Measurements from ENCODE around the gene CDH13.
A peak's percentile ranks its signal among the peaks of the same experiment; 100 is the strongest.

Gene CDH13

DNA sequence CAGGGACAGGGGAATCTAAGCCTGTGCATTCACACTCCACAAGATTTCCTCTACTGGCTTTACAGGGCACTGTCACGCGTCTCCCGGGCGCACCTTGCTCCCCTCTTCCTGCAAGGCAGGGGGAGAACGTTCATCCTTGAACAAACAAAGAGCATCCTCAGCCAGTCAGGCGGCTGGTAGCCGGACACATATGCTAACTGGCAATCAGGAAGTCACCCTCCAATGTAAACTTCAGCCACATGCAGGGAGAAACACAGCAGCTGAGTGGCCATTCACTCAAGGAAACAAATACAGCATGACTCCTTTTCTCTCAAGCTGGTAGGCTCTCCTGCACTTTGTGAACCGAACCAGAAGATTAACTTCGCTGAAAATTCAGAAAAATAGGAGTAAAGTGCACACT lies 1170.2 kb downstream of the CDH13 start:
- no peak for DNase-seq

DNA sequence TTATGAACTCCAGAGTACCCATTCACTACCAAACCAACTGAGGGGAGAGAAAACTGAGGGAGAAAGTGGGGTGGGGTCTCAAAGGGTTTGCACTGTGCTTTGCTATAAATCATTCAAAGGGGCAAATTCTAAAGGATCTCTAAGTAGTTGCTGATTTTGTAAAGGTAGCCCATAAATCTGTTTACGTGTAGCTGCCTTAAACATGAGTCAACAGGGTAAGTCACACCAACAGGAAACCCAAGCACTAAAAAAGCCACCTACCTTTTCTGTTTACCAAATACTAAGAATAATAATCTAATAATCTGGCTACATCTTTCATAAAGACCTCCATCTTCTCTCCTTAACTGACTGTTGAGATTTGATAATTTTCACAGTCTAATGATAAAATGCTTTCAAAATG lies 1172.6 kb downstream of the CDH13 start:
- no peak for DNase-seq

DNA sequence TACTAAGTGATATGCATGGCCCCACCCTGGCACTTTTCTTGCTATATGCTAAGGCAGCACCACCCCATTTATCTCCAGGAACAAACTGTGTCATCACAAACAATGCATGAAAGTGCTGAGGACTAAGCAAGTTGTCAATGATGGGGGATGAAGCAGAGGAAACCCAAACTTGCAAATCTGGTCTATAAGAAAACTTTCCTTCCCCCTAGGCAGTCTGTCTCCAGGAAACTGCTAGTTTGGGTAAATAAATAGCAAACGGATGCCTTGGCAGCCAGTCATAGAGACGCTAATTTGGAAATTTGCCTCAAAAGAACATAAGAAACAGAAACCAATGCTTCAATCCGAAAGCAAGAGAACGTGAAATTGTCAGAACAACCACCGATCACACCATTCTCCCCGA lies 1175.4 kb downstream of the CDH13 start:
- DNase-seq = peak in 1 of 2 donors; percentile 11

GRCh38 chr16:83802554-83803205 lies 1175.9 kb downstream of the CDH13 start:
- no peak for DNase-seq

DNA sequence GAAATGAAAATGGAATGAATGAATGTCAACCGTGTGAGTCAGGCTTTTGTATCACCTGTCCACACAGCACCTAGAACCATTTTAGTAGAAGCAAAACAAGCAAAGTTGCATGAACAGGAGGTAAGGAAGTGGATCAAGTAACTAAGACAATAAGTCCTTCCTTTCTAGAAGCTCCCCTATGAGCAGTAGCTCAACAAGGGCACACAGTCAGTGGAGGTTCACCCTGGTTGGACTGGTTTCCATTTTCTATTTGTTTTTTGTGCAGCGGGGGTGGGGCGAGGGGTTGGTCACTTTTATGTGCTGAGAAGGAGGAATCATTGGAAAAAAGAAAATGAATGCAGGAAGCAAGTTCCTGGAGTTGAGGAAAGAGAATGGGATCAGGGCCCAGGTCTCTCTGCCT lies 1177.0 kb downstream of the CDH13 start:
- no peak for DNase-seq

- DNase-seq = no peak
These were observed 1177.6 kb downstream of the CDH13 start for GRCh38 chr16:83804366-83804765.

GRCh38 chr16:83806036-83806435 lies 1179.3 kb downstream of the CDH13 start:
- no peak for DNase-seq

DNA sequence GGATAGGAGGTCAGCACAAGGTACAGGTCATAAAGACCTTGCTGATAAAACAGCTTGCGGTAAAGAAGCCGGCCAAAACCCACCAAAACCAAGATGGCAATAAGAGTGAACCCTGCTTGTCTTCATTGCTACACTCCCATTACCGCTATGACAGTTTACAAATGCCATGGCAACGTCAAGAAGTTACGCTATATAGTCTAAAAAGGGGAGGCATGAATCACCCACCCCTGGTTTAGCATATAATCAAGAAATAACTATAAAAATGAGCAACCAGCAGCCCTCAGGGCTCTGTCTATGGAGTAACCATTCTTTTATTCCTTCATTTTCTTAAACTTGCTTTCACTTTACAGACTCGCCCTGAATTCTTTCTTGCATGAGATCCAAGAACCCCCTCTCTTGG lies 1180.0 kb downstream of the CDH13 start:
- DNase-seq = no peak

DNA sequence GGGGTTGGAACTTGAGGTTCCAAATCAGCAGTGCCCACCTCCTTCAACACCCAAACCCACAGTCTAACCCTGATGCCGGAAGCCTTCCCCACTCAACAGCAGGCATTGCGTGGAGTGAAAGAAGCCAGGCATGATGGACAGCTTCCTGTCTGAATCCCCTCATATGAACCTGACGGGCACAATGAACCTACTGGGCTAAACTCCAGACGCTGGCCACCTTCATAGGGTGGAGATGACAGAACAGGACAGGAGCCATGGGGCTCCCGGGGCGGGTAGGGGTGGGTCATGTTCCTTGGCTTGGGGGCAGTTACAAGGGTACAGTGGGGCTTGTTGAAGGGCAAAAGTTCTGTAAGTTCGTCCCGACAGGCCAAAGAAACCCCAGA lies 1180.5 kb downstream of the CDH13 start:
- no peak for DNase-seq

- peak; percentile 95 for DNase-seq
These were observed 1181.2 kb downstream of the CDH13 start, which contains the start of gene HSBP1 for GRCh38 chr16:83807710-83808572. Gene HSBP1 (plus strand): TSS chr16:83807978. CDS start chr16:83808077, 99 bp downstream.

DNA sequence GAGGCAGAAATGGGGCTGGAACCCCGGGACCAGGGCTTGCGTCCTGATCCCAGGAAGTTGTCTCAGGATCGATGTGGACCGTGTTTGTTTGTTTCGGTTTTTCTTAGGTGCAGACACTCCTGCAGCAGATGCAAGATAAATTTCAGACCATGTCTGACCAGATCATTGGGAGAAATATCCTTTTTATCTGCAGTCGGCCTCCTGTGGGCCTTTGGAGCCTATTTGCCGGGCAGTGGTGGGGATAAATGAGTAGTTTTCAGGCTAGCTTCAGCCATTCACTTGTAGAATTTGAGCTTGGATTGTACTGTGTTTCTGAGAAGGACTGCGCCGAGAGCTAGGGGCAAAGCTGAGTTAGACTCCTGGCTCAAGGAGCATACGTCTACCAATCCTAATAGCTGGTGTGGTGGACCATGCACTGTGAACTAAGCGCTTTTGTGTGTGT lies 1181.8 kb downstream of the CDH13 start:
- no peak for DNase-seq

DNA sequence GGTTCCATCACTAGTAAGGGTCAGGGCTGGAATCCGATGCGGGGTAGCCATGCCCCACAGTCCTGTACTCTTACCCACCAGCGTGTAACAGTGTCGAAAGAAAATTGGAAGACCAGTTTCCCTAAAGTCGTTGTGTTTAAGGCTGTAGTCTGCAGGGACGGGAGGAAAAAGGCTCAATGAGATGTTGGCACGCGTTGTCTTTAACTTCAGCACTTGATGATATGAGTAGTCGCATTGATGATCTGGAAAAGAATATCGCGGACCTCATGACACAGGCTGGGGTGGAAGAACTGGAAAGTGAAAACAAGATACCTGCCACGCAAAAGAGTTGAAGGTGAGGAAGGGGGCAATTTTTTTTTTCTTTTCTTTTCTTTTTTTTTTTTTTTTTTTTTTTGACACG lies 1182.3 kb downstream of the CDH13 start:
- no peak for DNase-seq

DNA sequence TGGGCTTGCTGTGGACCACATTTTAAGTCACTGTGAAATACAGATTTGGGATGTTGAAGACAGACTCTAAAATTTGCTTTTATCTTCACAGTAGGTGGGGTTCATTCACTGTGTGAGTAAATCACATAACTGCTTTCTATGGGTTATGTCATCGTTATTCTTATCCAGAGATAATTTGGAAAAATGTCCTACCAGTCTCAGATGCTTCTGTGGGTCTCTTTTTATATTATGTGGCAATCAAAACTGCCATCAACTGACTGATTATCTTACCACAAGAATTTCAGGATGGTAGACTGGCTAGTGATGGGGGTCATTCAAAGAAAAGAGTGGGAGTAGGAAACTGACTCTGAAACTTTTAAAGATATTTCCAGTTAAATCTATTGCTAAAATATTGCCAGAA lies 1184.1 kb downstream of the CDH13 start:
- no peak for DNase-seq

DNA sequence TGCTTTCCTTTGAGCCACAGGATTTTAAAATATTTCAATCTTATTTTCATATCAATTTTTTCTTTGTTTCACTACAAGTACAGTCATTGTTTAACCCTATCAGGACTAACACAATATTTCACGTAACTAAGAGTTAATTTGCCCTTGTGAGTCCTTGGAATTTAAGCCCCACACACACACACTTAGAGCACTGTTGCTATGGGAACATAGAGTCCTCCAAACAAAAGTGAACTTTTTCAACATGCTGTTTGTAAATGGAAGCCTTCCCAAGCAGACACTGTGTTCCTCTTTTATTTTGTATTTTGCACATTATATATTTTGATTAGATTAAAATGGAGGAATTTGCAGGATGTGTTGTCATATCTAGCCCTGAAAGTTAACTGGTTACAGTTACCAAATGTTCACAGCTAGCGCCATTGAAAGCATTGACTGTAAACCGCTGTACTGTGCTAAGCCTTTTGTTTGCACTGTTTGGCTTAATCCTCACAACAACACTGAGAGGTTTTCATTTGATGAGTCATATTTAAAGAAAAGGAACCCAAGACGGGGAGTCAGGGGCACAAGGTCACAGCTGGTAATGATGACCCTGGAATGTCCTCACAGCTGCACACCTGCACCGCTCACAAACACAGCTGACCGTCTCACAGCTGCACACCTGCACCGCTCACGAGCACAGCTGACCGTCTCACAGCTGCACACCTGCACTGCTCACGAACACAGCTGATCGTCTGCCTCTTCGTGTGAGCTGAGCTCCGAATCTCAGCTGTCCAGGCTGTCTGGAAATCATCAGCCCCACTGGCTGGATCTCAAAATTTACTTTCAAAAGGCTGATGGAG lies 1187.3 kb downstream of the CDH13 start:
- DNase-seq = peak in 1 of 2 donors; percentile 2

- no peak for DNase-seq
These were observed 1187.9 kb downstream of the CDH13 start for GRCh38 chr16:83814659-83814985.

- no peak for DNase-seq
These were observed 1190.3 kb downstream of the CDH13 start for GRCh38 chr16:83817022-83817421.

GRCh38 chr16:83818276-83818675 lies 1191.5 kb downstream of the CDH13 start:
- DNase-seq = no peak

DNA sequence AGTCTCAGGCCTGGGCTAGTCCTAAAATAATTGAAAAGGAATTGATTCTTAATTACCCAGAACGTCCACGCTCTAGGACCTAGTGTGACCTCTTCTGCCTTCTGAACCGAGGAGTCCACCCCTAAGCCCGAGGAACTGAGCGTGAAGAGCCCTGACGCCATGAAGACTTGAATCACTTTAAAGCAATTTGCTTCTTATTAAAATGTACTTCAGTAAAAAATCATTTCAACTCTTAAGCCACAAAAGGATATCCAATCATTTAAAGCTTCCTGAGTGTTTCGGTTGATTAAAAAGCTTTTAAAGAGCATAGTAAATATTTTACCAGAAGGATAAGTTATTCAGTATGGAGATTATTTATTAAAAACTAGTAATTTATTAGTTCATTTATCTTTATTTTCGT lies 1192.6 kb downstream of the CDH13 start:
- DNase-seq = no peak

- peak; percentile 71 to 77 for DNase-seq
These were observed 1199.6 kb downstream of the CDH13 start for GRCh38 chr16:83826146-83826913.

DNA sequence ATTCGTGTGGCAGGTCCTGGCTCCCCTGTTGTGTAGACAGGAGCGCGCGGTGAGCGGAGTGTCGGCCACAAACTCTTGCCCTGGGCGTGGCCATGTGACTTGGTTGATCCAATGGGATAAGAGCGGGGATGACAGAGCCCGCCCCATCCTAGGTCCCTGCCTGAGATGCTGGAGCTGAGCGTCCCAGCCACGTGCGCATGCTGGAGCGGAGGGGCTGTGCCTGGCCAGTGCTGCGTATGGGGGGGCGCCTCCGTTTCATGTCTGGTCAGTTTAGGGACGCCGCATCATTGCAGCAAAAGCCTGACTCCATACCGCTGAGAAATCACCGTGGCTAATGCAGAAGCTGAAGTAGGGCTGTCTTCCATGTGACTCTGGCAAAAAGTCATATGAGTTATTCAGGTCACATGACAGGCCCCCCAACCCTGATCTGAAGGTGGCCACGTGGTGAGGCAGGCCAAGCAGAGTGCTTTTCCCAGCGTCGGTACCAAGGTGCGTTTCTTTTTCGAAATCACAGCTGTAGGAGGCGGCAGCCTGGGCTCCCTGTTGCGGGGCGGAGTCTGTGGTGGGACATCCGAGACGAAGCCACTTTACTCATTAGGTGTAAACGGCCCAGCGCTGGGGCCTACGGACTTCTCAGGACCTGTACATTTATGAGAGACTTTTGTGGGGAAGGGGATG lies 1203.5 kb downstream of the CDH13 start:
- no peak for DNase-seq

- DNase-seq = no peak
These were observed 1204.1 kb downstream of the CDH13 start for GRCh38 chr16:83830769-83831455.
